GM12873 (cell line): Measurements from ENCODE around the gene TOR2A.

Experiments used
- CTCF ChIP-seq: IDR thresholded peaks from 2 replicates; pipeline ENCODE4 v1.5.1; 2012; ENCODE audit warnings: low read depth, mild to moderate bottlenecking, moderate library complexity, low read length, control low read depth; ENCODE audit not compliant: insufficient read depth; ENCODE audit errors: missing control alignments

Gene TOR2A

GRCh38 chr9:127728808-127729207, 6.3 kb downstream of the TOR2A start:
- TF ChIP-seq CTCF = no peak

GRCh38 chr9:127726871-127727270, 8.2 kb downstream of the TOR2A start:
- no peak for TF ChIP-seq CTCF

- TF ChIP-seq CTCF = no peak
Measured at GRCh38 chr9:127724012-127724411, 11.1 kb downstream of the TOR2A start.

GRCh38 chr9:127723444-127723843, 11.7 kb downstream of the TOR2A start:
- no peak for TF ChIP-seq CTCF

- no peak for TF ChIP-seq CTCF
Measured at GRCh38 chr9:127723013-127723412, 12.1 kb downstream of the TOR2A start.

- no peak for TF ChIP-seq CTCF
Measured at GRCh38 chr9:127722055-127722745, 12.9 kb downstream of the TOR2A start.

GRCh38 chr9:127721391-127721821, 13.7 kb downstream of the TOR2A start:
- TF ChIP-seq CTCF = no peak
